Breast epithelium (tissue), 3 donors: ENCODE results near the gene WDFY2.

ENCODE experiments used
- CTCF ChIP-seq, 3 donors: fragments of 450-650 bp; IDR thresholded peaks; one replicate each; pipeline ENCODE4 v1.5.1; 2016 to 2017; ENCODE audit warnings: antibody characterized with exemption in 3 of 3, mild to moderate bottlenecking in 3 of 3, moderate library complexity in 3 of 3
- POLR2A ChIP-seq: fragments of 450-650 bp; IDR thresholded peaks from one replicate; pipeline ENCODE4 v1.6.1; 2016; ENCODE audit warnings: antibody characterized with exemption, mild to moderate bottlenecking, moderate library complexity

- no peak for TF ChIP-seq CTCF (IDR thresholded peaks at IDR 0.05)
- no peak for TF ChIP-seq POLR2A
These were observed 80.0 kb downstream of the WDFY2 start for GRCh38 chr13:51663973-51664957.
